RWPE2 (cell line): ENCODE results near the gene SCO1.
A peak's percentile ranks its signal among the peaks of the same experiment; 100 is the strongest.

Experiments
- ATAC-seq: fragments of 200-7000 bp; cut with Tn5 transposase; 3 replicates; pipeline ENCODE4 v1.9.1; 2021; ENCODE audit warnings: low read depth
- DNase-seq: peaks from one replicate; pipeline ENCODE4 v3.0.0-alpha.2; 2020; ENCODE audit warnings: low spot score
- H3K27ac ChIP-seq: fragments of 450-650 bp; 2 replicates; pipeline ENCODE4 v1.5.1; 2017; ENCODE audit warnings: mild to moderate bottlenecking; ENCODE audit not compliant: poor library complexity, severe bottlenecking
- H3K27me3 ChIP-seq: fragments of 250-450 bp; sonication (Bioruptor Pico); 2 replicates; pipeline ENCODE4 v1.5.1; 2021; ENCODE audit warnings: mild to moderate bottlenecking, moderate library complexity; ENCODE audit not compliant: insufficient read depth, poor library complexity, severe bottlenecking
- H3K36me3 ChIP-seq: fragments of 250-450 bp; sonication (Bioruptor Pico); 2 replicates; pipeline ENCODE4 v1.5.1; 2020; ENCODE audit warnings: low read depth, mild to moderate bottlenecking, moderate library complexity
- H3K4me1 ChIP-seq: fragments of 250-450 bp; sonication (Bioruptor Pico); 2 replicates; pipeline ENCODE4 v1.5.1; 2021; ENCODE audit warnings: mild to moderate bottlenecking, moderate library complexity; ENCODE audit not compliant: insufficient read depth, poor library complexity, severe bottlenecking
- H3K4me3 ChIP-seq: fragments of 250-450 bp; sonication (Bioruptor Pico); 2 replicates; pipeline ENCODE4 v1.5.1; 2021; ENCODE audit warnings: mild to moderate bottlenecking, moderate library complexity; ENCODE audit not compliant: severe bottlenecking
- H3K9me3 ChIP-seq: fragments of 250-450 bp; sonication (Bioruptor Pico); 2 replicates; pipeline ENCODE4 v1.5.1; 2021; ENCODE audit warnings: mild to moderate bottlenecking, moderate library complexity; ENCODE audit not compliant: severe bottlenecking
- TF ChIP-seq, protein P1 (sequence below): fragments of 450-650 bp; IDR thresholded peaks from one replicate; pipeline ENCODE4 v1.5.1; 2017; ENCODE audit warnings: mild to moderate bottlenecking, moderate library complexity; ENCODE audit not compliant: poor library complexity, severe bottlenecking

SCO1 gene

GRCh38 chr17:10697092-10698081 lies at the start of gene SCO1, which contains the start of gene ADPRM:
Gene SCO1, minus strand, starts transcription at chr17:10697533. Its CDS starts 26 bp downstream, at chr17:10697507.
Gene ADPRM, plus strand, starts transcription at chr17:10697594. Its CDS starts 7,333 bp downstream, at chr17:10704927.
- Histone ChIP-seq H3K27me3 (no peaks in the 10 kb centered on the region), H3K9me3 (no peaks in the 10 kb centered on the region), H3K4me3 (peak within 1 kb of the TSS; percentile 77), H3K36me3 (peaks cover 34% of the 10 kb centered on the region), H3K27ac (peak within 1 kb of the TSS; percentile 85), H3K4me1 (peaks cover 5% of the 10 kb centered on the region)
- DNase-seq (peak; percentile 93), ATAC-seq (peak; percentile 96)
- TF ChIP-seq, protein P1, sequence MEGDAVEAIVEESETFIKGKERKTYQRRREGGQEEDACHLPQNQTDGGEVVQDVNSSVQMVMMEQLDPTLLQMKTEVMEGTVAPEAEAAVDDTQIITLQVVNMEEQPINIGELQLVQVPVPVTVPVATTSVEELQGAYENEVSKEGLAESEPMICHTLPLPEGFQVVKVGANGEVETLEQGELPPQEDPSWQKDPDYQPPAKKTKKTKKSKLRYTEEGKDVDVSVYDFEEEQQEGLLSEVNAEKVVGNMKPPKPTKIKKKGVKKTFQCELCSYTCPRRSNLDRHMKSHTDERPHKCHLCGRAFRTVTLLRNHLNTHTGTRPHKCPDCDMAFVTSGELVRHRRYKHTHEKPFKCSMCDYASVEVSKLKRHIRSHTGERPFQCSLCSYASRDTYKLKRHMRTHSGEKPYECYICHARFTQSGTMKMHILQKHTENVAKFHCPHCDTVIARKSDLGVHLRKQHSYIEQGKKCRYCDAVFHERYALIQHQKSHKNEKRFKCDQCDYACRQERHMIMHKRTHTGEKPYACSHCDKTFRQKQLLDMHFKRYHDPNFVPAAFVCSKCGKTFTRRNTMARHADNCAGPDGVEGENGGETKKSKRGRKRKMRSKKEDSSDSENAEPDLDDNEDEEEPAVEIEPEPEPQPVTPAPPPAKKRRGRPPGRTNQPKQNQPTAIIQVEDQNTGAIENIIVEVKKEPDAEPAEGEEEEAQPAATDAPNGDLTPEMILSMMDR, result peak; percentile 26

GRCh38 chr17:10745231-10745630 lies 47.9 kb upstream of the SCO1 start:
- Histone ChIP-seq H3K4me1 (no peaks in the 10 kb centered on the region), H3K27ac (no peak overlapping the region), H3K9me3 (no peaks in the 10 kb centered on the region), H3K4me3 (no peak overlapping the region), H3K27me3 (no peaks in the 10 kb centered on the region), H3K36me3 (no peaks in the 10 kb centered on the region)
- TF ChIP-seq, protein P1, result no peak
- no peak for DNase-seq
- ATAC-seq, result no peak

DNA sequence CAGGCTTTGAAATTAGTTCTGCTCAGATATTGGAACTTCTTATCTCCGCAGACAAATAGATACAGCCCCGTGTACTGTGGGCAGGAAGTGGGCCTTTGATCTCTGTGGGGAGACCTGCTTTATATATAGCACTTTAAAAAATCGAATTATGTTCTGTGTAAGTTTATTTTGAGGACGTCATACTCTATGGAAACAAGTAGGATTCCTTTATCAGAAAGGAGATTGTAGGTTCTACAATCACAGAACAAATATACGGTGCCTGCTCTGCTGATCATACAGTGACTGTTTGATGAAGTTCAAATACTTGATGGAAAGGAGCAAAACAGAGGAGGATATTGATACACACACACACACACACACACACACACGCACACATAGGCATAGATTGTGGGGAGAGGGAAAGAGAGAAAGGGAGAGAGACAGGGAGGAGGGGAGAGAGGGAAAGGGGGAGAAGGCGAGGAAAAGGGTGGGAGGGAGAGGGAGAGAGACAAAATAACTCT lies 47.2 kb upstream of the SCO1 start:
- DNase-seq (no peak), ATAC-seq (no peak)
- Histone ChIP-seq H3K36me3 (no peaks in the 10 kb centered on the region), H3K4me1 (no peaks in the 10 kb centered on the region), H3K27ac (no peak overlapping the region), H3K27me3 (no peaks in the 10 kb centered on the region), H3K4me3 (no peak overlapping the region), H3K9me3 (no peaks in the 10 kb centered on the region)
- TF ChIP-seq, protein P1, result no peak

DNA sequence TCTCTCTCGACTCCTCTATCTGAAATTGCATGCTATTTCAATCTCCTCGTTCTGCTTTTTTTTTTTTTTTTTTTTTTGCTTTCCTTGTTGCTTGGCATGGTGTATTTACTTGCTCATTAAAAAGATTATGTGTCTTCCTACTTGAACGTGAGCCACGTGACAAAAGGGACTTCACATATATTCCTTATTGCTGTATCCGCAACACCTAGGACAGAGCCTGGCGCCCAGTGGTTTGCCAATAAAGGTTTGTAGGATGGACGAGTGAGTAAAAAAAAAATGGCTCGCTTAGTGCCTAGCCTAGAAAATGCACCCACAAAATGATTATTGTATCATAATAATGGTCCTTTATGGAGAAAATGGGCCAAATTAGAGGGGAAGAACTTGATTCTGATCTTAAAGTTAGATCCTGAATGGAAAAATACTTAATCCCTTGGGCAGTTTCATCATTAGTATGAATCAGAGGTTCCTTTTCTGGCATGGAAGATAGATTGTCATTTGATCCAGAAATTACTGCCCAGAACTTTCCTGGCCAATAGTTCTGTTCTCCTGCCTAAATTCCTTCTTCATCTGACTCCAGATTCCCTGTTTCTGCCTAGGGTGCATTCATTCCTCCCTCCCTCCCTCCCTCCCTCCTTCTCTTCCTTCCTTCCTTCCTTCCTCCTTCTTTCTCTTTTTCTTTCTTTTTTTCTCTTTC lies 46.1 kb upstream of the SCO1 start:
- H3K4me1 ChIP-seq, result no peaks in the 10 kb centered on the region
- no peak overlapping the region for H3K4me3 ChIP-seq
- no peaks in the 10 kb centered on the region for H3K36me3 ChIP-seq
- ATAC-seq (no peak), DNase-seq (no peak)
- no peaks in the 10 kb centered on the region for H3K9me3 ChIP-seq
- no peaks in the 10 kb centered on the region for H3K27me3 ChIP-seq
- H3K27ac ChIP-seq, result no peak overlapping the region
- TF ChIP-seq, protein P1, result no peak
